Neuronal stem cell (in vitro differentiated cells): ENCODE data around the gene NT5C3A.
"Not testable (repeated sequence)": the region's sequence is repeated elsewhere in the genome, so short reads cannot be mapped to it uniquely, and the experiment has no call there.

Experiments
- DNase-seq: peaks from one replicate; pipeline ENCODE4 v3.0.0-alpha.2; 2013; ENCODE audit warnings: low spot score
- H2AFZ ChIP-seq: one replicate; pipeline ENCODE4 v1.6.1; 2013; ENCODE audit warnings: mild to moderate bottlenecking, low read length, inconsistent platforms
- H2AK5ac ChIP-seq: 2 replicates; pipeline ENCODE4 v1.6.1; 2013; ENCODE audit warnings: low read depth, mild to moderate bottlenecking, inconsistent platforms, low read length, moderate library complexity, mixed read lengths
- H2BK120ac ChIP-seq: 2 replicates; pipeline ENCODE4 v1.6.1; 2013; ENCODE audit warnings: low read depth, mild to moderate bottlenecking, inconsistent platforms, low read length, moderate library complexity, mixed read lengths
- H2BK12ac ChIP-seq: one replicate; pipeline ENCODE4 v1.6.1; 2013; ENCODE audit warnings: low read length, inconsistent platforms
- H2BK15ac ChIP-seq: 2 replicates; pipeline ENCODE4 v1.6.1; 2013; ENCODE audit warnings: mild to moderate bottlenecking, low read length, inconsistent platforms, mixed read lengths
- H2BK5ac ChIP-seq: one replicate; pipeline ENCODE4 v1.6.1; 2013; ENCODE audit warnings: inconsistent platforms, mild to moderate bottlenecking, low read length, moderate library complexity
- H3K14ac ChIP-seq: one replicate; pipeline ENCODE4 v1.6.1; 2013; ENCODE audit warnings: low read length, inconsistent platforms
- H3K18ac ChIP-seq: 2 replicates; pipeline ENCODE4 v1.6.1; 2013; ENCODE audit warnings: low read length, inconsistent platforms
- H3K23ac ChIP-seq: 2 replicates; pipeline ENCODE4 v1.6.1; 2013; ENCODE audit warnings: low read depth, mild to moderate bottlenecking, mixed read lengths, low read length, inconsistent platforms; ENCODE audit not compliant: poor library complexity
- H3K27ac ChIP-seq: replicated peaks from 3 replicates; pipeline ENCODE4 v1.5.1; 2013; ENCODE audit warnings: low read length, inconsistent platforms
- H3K27me3 ChIP-seq, 3 experiments: 2 replicates each; pipeline ENCODE4 v1.6.1; 2013; ENCODE audit warnings: low read length in 3 of 3, mild to moderate bottlenecking in 2 of 3, inconsistent platforms in 1 of 3, low read depth in 1 of 3, mixed read lengths in 1 of 3, moderate library complexity in 1 of 3; ENCODE audit not compliant: control insufficient read depth in 3 of 3, insufficient read depth in 3 of 3
- H3K36me3 ChIP-seq, 2 donors: replicated peaks in 1 of 2; 2 replicates each; pipeline ENCODE4 v1.6.1; 2013; ENCODE audit warnings: low read length in 2 of 2; ENCODE audit not compliant: control insufficient read depth in 2 of 2, insufficient read depth in 2 of 2
- H3K4ac ChIP-seq: 2 replicates; pipeline ENCODE4 v1.6.1; 2013; ENCODE audit warnings: inconsistent platforms, mild to moderate bottlenecking, low read length, moderate library complexity
- H3K4me1 ChIP-seq, 2 donors: 1 replicate in 1 of 2; 2 replicates in 1 of 2; pipeline ENCODE4 v1.6.1; 2013; ENCODE audit warnings: low read length in 2 of 2, low read depth in 1 of 2; ENCODE audit not compliant: control insufficient read depth in 2 of 2, insufficient read depth in 1 of 2
- H3K4me2 ChIP-seq: one replicate; pipeline ENCODE4 v1.6.1; 2013; ENCODE audit warnings: mild to moderate bottlenecking, low read length, inconsistent platforms; ENCODE audit not compliant: insufficient read depth, poor library complexity, severe bottlenecking
- H3K4me3 ChIP-seq, 2 donors: 2 replicates each; pipeline ENCODE4 v1.5.1; 2013; ENCODE audit warnings: low read length in 2 of 2, mild to moderate bottlenecking in 2 of 2, inconsistent platforms in 1 of 2, moderate library complexity in 1 of 2
- H3K79me1 ChIP-seq: one replicate; pipeline ENCODE4 v1.6.1; 2013; ENCODE audit warnings: low read depth, mild to moderate bottlenecking, inconsistent platforms, low read length, moderate library complexity
- H3K9ac ChIP-seq: one replicate; pipeline ENCODE4 v1.6.1; 2013; ENCODE audit warnings: mild to moderate bottlenecking, low read depth, low read length, inconsistent platforms; ENCODE audit not compliant: poor library complexity
- H3K9me3 ChIP-seq, 2 donors: replicated peaks in 1 of 2; 2 replicates each; pipeline versions ENCODE3 to v1.6.1; 2013; ENCODE audit warnings: low read length in 2 of 2, mild to moderate bottlenecking in 2 of 2, inconsistent platforms in 1 of 2, low read depth in 1 of 2, mixed read lengths in 1 of 2, moderate library complexity in 1 of 2; ENCODE audit not compliant: control insufficient read depth in 2 of 2, insufficient read depth in 1 of 2
- H4K8ac ChIP-seq: one replicate; pipeline ENCODE4 v1.6.1; 2013; ENCODE audit warnings: low read depth, mild to moderate bottlenecking, inconsistent platforms, low read length, moderate library complexity
- H4K91ac ChIP-seq: one replicate; pipeline ENCODE4 v1.6.1; 2013; ENCODE audit warnings: low read length, low read depth, mild to moderate bottlenecking, inconsistent platforms; ENCODE audit not compliant: poor library complexity
- WGBS, 2 donors: extraction: QIAGEN DNeasy Blood & Tissue Kit; methylation state at CpG; one replicate each; pipeline ENCODE4 v1.1.7; 2013; ENCODE audit warnings: missing lambda C conversion rate in 2 of 2, mixed read lengths in 1 of 2; ENCODE audit not compliant: insufficient read length in 2 of 2, insufficient replicate concordance in 1 of 2; ENCODE audit errors: extremely low coverage in 2 of 2; 5-methylcytosine and 5-hydroxymethylcytosine counted together

NT5C3A gene

GRCh38 chr7:32998361-32999171 is 64.0 kb downstream of the NT5C3A start:
- not testable (repeated sequence) for H2BK12ac ChIP-seq, H3K23ac ChIP-seq, H3K9me3 ChIP-seq, H3K27me3 ChIP-seq, H3K4ac ChIP-seq, H3K4me1 ChIP-seq, H2AK5ac ChIP-seq, H2BK15ac ChIP-seq, H3K4me2 ChIP-seq, H4K91ac ChIP-seq, H3K9ac ChIP-seq, H2BK120ac ChIP-seq, H3K18ac ChIP-seq, H2BK5ac ChIP-seq, H3K79me1 ChIP-seq, H3K36me3 ChIP-seq, H3K14ac ChIP-seq, H4K8ac ChIP-seq
- no CpG with 5 or more reads among the region's 14 CpGs for WGBS, 2 donors
- Histone ChIP-seq H3K27ac (peak overlapping the region; percentile 31), H3K4me3 (peak overlapping the region in 1 of 2 donors; percentile 28), H2AFZ (peak overlapping the region; percentile 84)
- peak; percentile 17 for DNase-seq

- not testable (repeated sequence) for H4K91ac ChIP-seq, H2BK12ac ChIP-seq, H4K8ac ChIP-seq, H3K27me3 ChIP-seq, DNase-seq, H2BK120ac ChIP-seq, H2AK5ac ChIP-seq, H3K9ac ChIP-seq, H3K4me2 ChIP-seq, H3K9me3 ChIP-seq, H2BK15ac ChIP-seq, H2BK5ac ChIP-seq, H3K18ac ChIP-seq, H3K79me1 ChIP-seq, H3K4me1 ChIP-seq, H3K27ac ChIP-seq, H3K36me3 ChIP-seq, H3K14ac ChIP-seq, H3K4ac ChIP-seq, H3K23ac ChIP-seq
- Histone ChIP-seq H3K4me3 (peak overlapping the region in 1 of 2 donors; percentile 15), H2AFZ (peak overlapping the region; percentile 84)
- no CpG with 5 or more reads among the region's 4 CpGs for WGBS, 2 donors
Observed at GRCh38 chr7:32997956-32998355, 64.6 kb downstream of the NT5C3A start.

- not testable (repeated sequence) for H3K36me3 ChIP-seq, H3K79me1 ChIP-seq, H3K4me1 ChIP-seq, H3K4ac ChIP-seq, H4K8ac ChIP-seq, H3K4me2 ChIP-seq, H2BK12ac ChIP-seq, H2BK15ac ChIP-seq, H3K23ac ChIP-seq, H2AFZ ChIP-seq, H2BK120ac ChIP-seq, H3K18ac ChIP-seq, H3K27me3 ChIP-seq, H3K9ac ChIP-seq, DNase-seq, H3K27ac ChIP-seq, H3K14ac ChIP-seq, H2AK5ac ChIP-seq, H2BK5ac ChIP-seq, H3K9me3 ChIP-seq, H3K4me3 ChIP-seq, H4K91ac ChIP-seq
- WGBS, 2 donors: no CpG with 5 or more reads among the region's 6 CpGs
Observed at GRCh38 chr7:32992750-32993149, 69.8 kb downstream of the NT5C3A start.

GRCh38 chr7:32991975-32992700 is 70.4 kb downstream of the NT5C3A start:
- WGBS, 2 donors: no CpG with 5 or more reads among the region's 9 CpGs
- H2BK5ac ChIP-seq, H4K8ac ChIP-seq, H3K9ac ChIP-seq, H2AK5ac ChIP-seq, H2BK120ac ChIP-seq, H3K27me3 ChIP-seq, H3K14ac ChIP-seq, H3K4me1 ChIP-seq, H3K4ac ChIP-seq, H3K79me1 ChIP-seq, H2BK12ac ChIP-seq, H3K18ac ChIP-seq, H3K27ac ChIP-seq, DNase-seq, H2AFZ ChIP-seq, H3K9me3 ChIP-seq, H3K4me2 ChIP-seq, H3K36me3 ChIP-seq, H3K23ac ChIP-seq, H2BK15ac ChIP-seq, H4K91ac ChIP-seq, H3K4me3 ChIP-seq: not testable (repeated sequence)
